GM12878 (cell line): ENCODE data around the gene SRC. TPM values are rescaled to one million over a fixed set of nuclear protein-coding genes. Genes with fewer than 3 reads are reported as not detected.

Experiments used
- ATAC-seq: fragments of 200-7000 bp; cut with Tn5 transposase; 3 replicates; pipeline ENCODE4 v1.9.1; 2020; ENCODE audit warnings: mild to moderate bottlenecking, moderate library complexity
- BruUV-seq: library from RNA; stranded (reverse); fragments of 400-500 nt; replicated peaks from 2 replicates; lab custom pipeline; 2021; lab: Mats Ljungman, UMichigan
- CTCF ChIA-PET: fragments of 300-600 bp; sonication (Branson Sonifier 250); formaldehyde crosslinking; extraction: SDS; loops from one replicate; lab custom pipeline; 2021; ENCODE audit warnings: inconsistent platforms; lab: Yijun Ruan, JAX
- POLR2A ChIA-PET: fragments of 350-600 bp; formaldehyde crosslinking; extraction: SDS; loops from one replicate; lab custom pipeline; 2021; ENCODE audit warnings: inconsistent platforms; lab: Charles Lee
- RAD21 ChIA-PET: fragments of 300-600 bp; sonication (Branson Sonifier 250); formaldehyde crosslinking; loops from one replicate; lab custom pipeline; 2023; ENCODE audit warnings: antibody characterized with exemption; ENCODE audit not compliant: unreplicated experiment; lab: Charles Lee
- SMC1A ChIA-PET: fragments of 300-600 bp; sonication (Branson Sonifier 250); formaldehyde crosslinking; loops from one replicate; lab custom pipeline; 2023; ENCODE audit not compliant: unreplicated experiment, uncharacterized antibody; lab: Charles Lee
- DNase-seq: peaks from one replicate; pipeline ENCODE4 v3.0.0-alpha.2; 2011; ENCODE audit warnings: low read depth, low spot score
- FAIRE-seq: peaks from 3 replicates; lab custom pipeline; 2011; peaks lifted over from hg19 to GRCh38; lab: Jason Lieb, UNC
- H2AFZ ChIP-seq: 2 replicates; pipeline ENCODE4 v1.6.0; 2011; ENCODE audit warnings: low read depth, low read length, control low read depth; ENCODE audit not compliant: control insufficient read depth
- H3K27ac ChIP-seq: 2 replicates; pipeline ENCODE4 v1.5.1; 2011; ENCODE audit warnings: control low read depth; ENCODE audit not compliant: control insufficient read depth, insufficient read depth
- H3K27me3 ChIP-seq, 2 experiments: replicated peaks in 1 of 2; 2 replicates each; pipeline versions ENCODE4 v1.6.0 to v1.6.1; 2011; ENCODE audit warnings: low read length in 1 of 2; ENCODE audit not compliant: control insufficient read depth in 2 of 2, insufficient read depth in 2 of 2
- H3K36me3 ChIP-seq, 2 experiments: 2 replicates each; pipeline ENCODE4 v1.5.1; 2011; ENCODE audit warnings: low read length in 1 of 2; ENCODE audit not compliant: control insufficient read depth in 2 of 2, insufficient read depth in 2 of 2
- H3K4me1 ChIP-seq: 2 replicates; pipeline ENCODE4 v1.6.1; 2011; ENCODE audit warnings: mild to moderate bottlenecking, low read length, moderate library complexity, mixed read lengths; ENCODE audit not compliant: control insufficient read depth, insufficient read depth
- H3K4me2 ChIP-seq: 2 replicates; pipeline ENCODE4 v1.6.0; 2011; ENCODE audit warnings: control low read depth; ENCODE audit not compliant: control insufficient read depth, insufficient read depth
- H3K4me3 ChIP-seq: fragments of 200-600 bp; sonication (generic); 2 replicates; pipeline ENCODE4 v1.5.1; 2016
- H3K79me2 ChIP-seq: 2 replicates; pipeline ENCODE4 v1.6.0; 2011; ENCODE audit warnings: low read length; ENCODE audit not compliant: control insufficient read depth, insufficient read depth
- H3K9ac ChIP-seq: 2 replicates; pipeline ENCODE4 v1.8.0; 2011; ENCODE audit warnings: low read length, control low read depth, mixed read lengths; ENCODE audit not compliant: control insufficient read depth, insufficient read depth
- H3K9me3 ChIP-seq: replicated peaks from 3 replicates; pipeline ENCODE4 v1.5.1; 2011; ENCODE audit warnings: mild to moderate bottlenecking, low read length; ENCODE audit not compliant: control insufficient read depth, insufficient read depth
- H4K20me1 ChIP-seq: 2 replicates; pipeline ENCODE4 v1.6.0; 2011; ENCODE audit not compliant: control insufficient read depth, insufficient read depth
- ATF2 ChIP-seq: IDR thresholded peaks from 2 replicates; pipeline ENCODE4 v1.6.1; 2012; ENCODE audit warnings: low read length, inconsistent platforms
- ATF7 ChIP-seq: fragments of 450-650 bp; IDR thresholded peaks from 2 replicates; pipeline ENCODE4 v1.6.1; 2016; ENCODE audit warnings: low read depth, mild to moderate bottlenecking
- IRF4 ChIP-seq: IDR thresholded peaks from 2 replicates; pipeline ENCODE4 v1.6.1; 2011; ENCODE audit warnings: low read depth, low read length
- MAX ChIP-seq: IDR thresholded peaks from 2 replicates; pipeline ENCODE4 v1.6.1; 2012; ENCODE audit warnings: low read depth, low read length, improper control_type of control experiment
- NR2C2 ChIP-seq: IDR thresholded peaks from 2 replicates; pipeline ENCODE4 v1.6.1; 2011; ENCODE audit warnings: borderline replicate concordance, low read depth; ENCODE audit not compliant: control insufficient read depth, insufficient read length
- PBX3 ChIP-seq: IDR thresholded peaks from 2 replicates; pipeline ENCODE4 v1.6.1; 2011; ENCODE audit warnings: mild to moderate bottlenecking, low read depth, low read length, moderate library complexity; ENCODE audit not compliant: insufficient replicate concordance
- POLR2A ChIP-seq: IDR thresholded peaks from 2 replicates; pipeline ENCODE4 v1.6.1; 2011; ENCODE audit warnings: low read depth, mild to moderate bottlenecking, low read length
- POLR2AphosphoS5 ChIP-seq: IDR thresholded peaks from 2 replicates; pipeline ENCODE4 v1.6.1; 2011; ENCODE audit warnings: mild to moderate bottlenecking, low read length, inconsistent platforms
- SREBF1 ChIP-seq: IDR thresholded peaks from 2 replicates; pipeline ENCODE4 v1.6.1; 2012; ENCODE audit warnings: mild to moderate bottlenecking, low read length
- SREBF2 ChIP-seq: IDR thresholded peaks from 2 replicates; pipeline ENCODE4 v1.6.1; 2012; ENCODE audit warnings: mild to moderate bottlenecking, low read length
- YBX1 ChIP-seq: fragments of 450-650 bp; IDR thresholded peaks from 2 replicates; pipeline ENCODE4 v1.6.1; 2016; ENCODE audit warnings: antibody characterized with exemption
- YY1 ChIP-seq: IDR thresholded peaks from 2 replicates; pipeline ENCODE4 v1.6.1; 2011; ENCODE audit warnings: low read depth, mild to moderate bottlenecking, low read length
- ZBTB33 ChIP-seq: fragments of 450-650 bp; IDR thresholded peaks from 2 replicates; pipeline ENCODE4 v1.6.1; 2017; ENCODE audit warnings: mild to moderate bottlenecking
- ZNF274 ChIP-seq: IDR thresholded peaks from one replicate; pipeline ENCODE4 v1.8.0; 2011; ENCODE audit not compliant: insufficient read length, insufficient read depth
- ZNF687 ChIP-seq: fragments of 450-650 bp; IDR thresholded peaks from 2 replicates; pipeline ENCODE4 v1.6.1; 2017; ENCODE audit warnings: mild to moderate bottlenecking, moderate library complexity
- WGBS: methylation state at CpG from one replicate; pipeline ENCODE4 v1.1.6; 2016; ENCODE audit warnings: low lambda C conversion rate; ENCODE audit not compliant: insufficient replicate concordance, insufficient coverage; ENCODE audit errors: missing lambda C conversion rate; 5-methylcytosine and 5-hydroxymethylcytosine counted together
- in situ Hi-C: fragments of 300-500 bp; cut with MboI; formaldehyde crosslinking; loops from 9 replicates; pipeline ENCODE4 v1.14.3; 2018; ENCODE audit warnings: mixed read lengths
- intact Hi-C: fragments of 100-400 bp; cut with micrococcal nuclease; formaldehyde crosslinking; loops from one replicate; pipeline ENCODE4 v1.14.2; 2022; ENCODE audit not compliant: unreplicated experiment
- polyA plus RNA-seq, 11 experiments: library from polyadenylated mRNA; depleted of rRNA in 4 of 11; unstranded in 6 of 11; stranded (reverse) in 5 of 11; fragments of >200 nt; fragmentation: Nextera tagmentation in 4 of 11; fragmentation: Illumina TruSeq in 1 of 11; extraction: Ambion mirVana in 4 of 11; extraction: Trizol in 1 of 11; gene quantifications; 1 replicate in 1 of 11; 2 replicates in 10 of 11; pipeline versions ENCODE4 v1.2.1 to v1.2.3, GENCODE V29; 2011 to 2016; ENCODE audit warnings: inconsistent platforms in 2 of 11, missing spikeins in 2 of 11, low read depth in 1 of 11
- total RNA-seq, 4 experiments: library from RNA; depleted of rRNA in 3 of 4; stranded (reverse); fragments of >200 nt in 3 of 4; fragmentation: Illumina TruSeq in 1 of 4; extraction: Trizol in 1 of 4; gene quantifications; 2 replicates each; pipeline versions ENCODE4 v1.2.1 to v1.2.3, GENCODE V29; 2013 to 2021

SRC gene
- total and polyA plus RNA-seq, 10 of the 15 experiments (the other 5 are each of a cell fraction or from before 2014, with no cell fraction given) = 0.60 to 71.3 (median 27.2) TPM

GRCh38 chr20:37421060-37421905 lies 75.3 kb downstream of the SRC start:
- no peaks in the 10 kb centered on the region for H3K9me3 ChIP-seq
- no peaks in the 10 kb centered on the region for H3K36me3 ChIP-seq
- ChIA-PET POLR2A (no interaction called here), SMC1A (no interaction called here), RAD21 (no interaction called here), CTCF (no interaction called here)
- H3K4me1 ChIP-seq = no peaks in the 10 kb centered on the region
- no peak for ATAC-seq
- no peak overlapping the region for H3K27ac ChIP-seq
- no peaks in the 10 kb centered on the region for H3K79me2 ChIP-seq
- no peak for FAIRE-seq
- H3K4me3 ChIP-seq = no peak overlapping the region
- H3K27me3 ChIP-seq = peaks cover 3 to 8% of the 10 kb centered on the region in 2 experiments; a peak in 3 of 4 replicates
- BruUV-seq = no TSS peak
- no peak overlapping the region for H3K4me2 ChIP-seq
- WGBS = 58% methylated on average over 24 of the region's 25 CpGs
- in situ Hi-C loops (no loop called here), intact Hi-C loops (no loop called here)
- DNase-seq = no peak
- H4K20me1 ChIP-seq = no peaks in the 10 kb centered on the region
- H2AFZ ChIP-seq = no peak overlapping the region
- H3K9ac ChIP-seq = no peak overlapping the region
- TF ChIP-seq SREBF1 = no peak
- no peak for TF ChIP-seq MAX
- TF ChIP-seq NR2C2 = no peak
- TF ChIP-seq ATF2 = no peak
- no peak for TF ChIP-seq ZNF687
- no peak for TF ChIP-seq IRF4
- no peak for TF ChIP-seq PBX3
- no peak for TF ChIP-seq POLR2AphosphoS5
- TF ChIP-seq ZNF274 = no peak
- no peak for TF ChIP-seq YBX1
- no peak for TF ChIP-seq ATF7
- TF ChIP-seq SREBF2 = no peak
- no peak for TF ChIP-seq YY1
- no peak for TF ChIP-seq POLR2A
- no peak for TF ChIP-seq ZBTB33
